Cerebellar cortex (tissue), 1 donor: ENCODE data around the gene CD4.
A peak's percentile ranks its signal among the peaks of the same experiment; 100 is the strongest.
"Not testable (repeated sequence)": the region's sequence is repeated elsewhere in the genome, so short reads cannot be mapped to it uniquely, and the experiment has no call there.

Source experiments
- DNase-seq: peaks from one replicate; pipeline ENCODE4 v3.0.0-alpha.2; 2015; ENCODE audit warnings: low spot score

CD4 gene

GRCh38 chr12:6788972-6789924 is at the start of gene CD4:
TSS of gene CD4 (plus strand) at chr12:6789528. CDS start at chr12:6800139, 10,611 bp downstream.
- DNase-seq: no peak

GRCh38 chr12:6742080-6742479 is 47.2 kb upstream of the CD4 start:
- not testable (repeated sequence) for DNase-seq

- DNase-seq: no peak
These were observed 46.5 kb upstream of the CD4 start for GRCh38 chr12:6742834-6743233.

DNA sequence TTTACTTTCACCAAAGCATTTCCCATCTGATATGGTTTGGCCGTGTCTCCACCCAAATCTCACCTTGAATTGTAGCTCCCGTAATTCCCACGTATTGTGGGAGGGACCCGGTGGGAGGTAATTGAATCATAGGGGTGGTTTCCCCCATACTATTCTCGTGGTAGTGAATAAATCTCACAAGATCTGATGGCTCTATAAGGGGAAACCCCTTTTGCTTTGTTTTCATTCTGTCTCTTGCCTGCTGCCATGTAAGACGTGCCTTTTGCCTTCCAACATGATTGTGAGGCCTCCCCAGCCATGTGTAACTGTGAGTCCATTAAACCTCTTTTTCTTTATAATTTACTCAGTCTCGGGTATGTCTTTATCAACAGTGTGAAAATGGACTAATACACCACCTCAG is 46.0 kb upstream of the CD4 start:
- not testable (repeated sequence) for DNase-seq

- no peak for DNase-seq
These were observed 43.4 kb upstream of the CD4 start for GRCh38 chr12:6745741-6746525.

GRCh38 chr12:6747216-6747615 is 42.1 kb upstream of the CD4 start:
- no peak for DNase-seq

DNA sequence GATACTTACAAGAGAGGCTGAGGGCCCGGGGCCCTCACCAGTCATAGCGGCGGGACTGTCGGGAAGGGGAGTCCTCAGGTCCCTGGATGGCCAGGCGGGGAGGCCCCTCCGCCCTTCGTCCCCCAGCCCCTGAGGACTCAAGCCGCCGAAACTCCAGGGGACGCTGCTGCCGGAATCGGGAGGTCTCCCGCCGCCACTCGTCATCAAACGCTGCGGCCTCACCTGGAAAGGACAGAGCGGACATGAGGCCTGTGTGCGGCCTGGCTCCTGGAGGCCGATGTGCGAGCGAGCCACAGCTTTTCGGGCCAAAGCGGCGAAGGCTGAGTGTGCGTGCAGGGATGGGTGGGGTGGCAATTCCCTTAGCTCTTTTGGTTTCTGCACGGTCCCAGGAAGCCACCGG is 40.6 kb upstream of the CD4 start:
- no peak for DNase-seq

- DNase-seq: no peak
These were observed 38.8 kb upstream of the CD4 start for GRCh38 chr12:6750506-6750905.

DNA sequence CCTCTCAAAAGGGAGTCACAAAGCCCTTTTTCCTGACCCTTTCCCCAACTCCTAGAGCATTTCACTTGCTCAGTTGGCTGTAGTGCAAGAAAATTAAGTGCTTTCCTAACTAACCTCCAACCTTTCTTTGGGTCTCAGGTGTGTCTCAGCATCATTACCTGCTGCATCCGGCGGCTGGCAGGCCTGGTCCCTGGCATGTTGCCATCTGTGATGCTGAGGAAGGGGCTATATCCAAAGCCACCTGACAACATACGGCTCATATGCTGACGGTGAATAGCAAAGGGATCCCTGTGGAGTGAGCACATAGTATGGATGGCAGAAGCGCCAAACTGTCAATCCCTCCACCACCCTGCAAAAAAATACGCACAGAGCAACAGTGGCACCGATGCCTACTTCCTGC is 37.6 kb upstream of the CD4 start:
- no peak for DNase-seq

GRCh38 chr12:6752167-6752920 is 37.0 kb upstream of the CD4 start:
- DNase-seq: peak; percentile 44

DNA sequence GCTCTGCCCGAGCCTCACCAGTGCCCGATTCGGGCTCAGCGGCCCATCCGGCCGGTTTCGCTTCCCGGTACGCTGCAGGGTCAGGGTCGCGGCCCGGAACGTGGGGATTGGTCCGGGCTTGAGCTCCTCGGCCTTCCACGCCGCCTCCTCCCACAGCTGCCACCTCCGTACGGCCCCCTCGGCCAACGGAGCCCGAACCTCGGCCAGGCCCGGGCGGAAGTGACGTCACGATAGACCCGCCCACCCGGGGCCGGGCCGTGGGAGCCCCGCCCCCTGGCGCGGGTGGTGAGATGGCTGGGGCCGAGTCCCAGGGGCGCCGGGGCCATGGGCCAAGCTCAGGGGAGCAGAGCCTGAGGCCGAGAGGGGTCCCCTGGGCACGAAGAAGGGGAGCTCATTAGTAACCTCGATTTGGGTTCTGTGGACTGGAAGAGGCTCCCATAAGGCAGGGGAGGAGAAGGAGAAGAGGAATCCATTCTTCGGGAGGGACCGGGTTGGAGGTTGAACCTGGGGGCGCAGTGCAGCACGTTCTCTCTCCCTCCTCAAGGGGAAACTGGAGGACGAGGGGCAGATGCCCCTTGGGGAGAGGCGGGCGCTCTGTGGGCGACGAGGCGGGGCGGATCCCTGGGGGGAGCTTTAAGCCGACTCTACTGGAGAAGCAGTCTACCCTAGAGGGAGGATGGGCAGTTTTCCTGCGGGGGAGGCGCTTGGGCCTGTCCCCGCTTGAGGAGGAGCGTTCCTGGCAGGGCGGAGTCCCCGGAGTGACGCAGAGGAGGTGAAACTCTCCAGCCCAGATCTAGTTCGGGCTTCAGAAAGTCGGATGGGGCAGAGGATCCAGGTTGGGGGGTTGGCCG is 36.2 kb upstream of the CD4 start, which contains the start of gene MLF2:
Gene MLF2 (minus strand): TSS at position 221 of the 851 bp plus-strand sequence. CDS start 807 bp downstream, outside the sequence.
- peak; percentile 99 for DNase-seq

DNA sequence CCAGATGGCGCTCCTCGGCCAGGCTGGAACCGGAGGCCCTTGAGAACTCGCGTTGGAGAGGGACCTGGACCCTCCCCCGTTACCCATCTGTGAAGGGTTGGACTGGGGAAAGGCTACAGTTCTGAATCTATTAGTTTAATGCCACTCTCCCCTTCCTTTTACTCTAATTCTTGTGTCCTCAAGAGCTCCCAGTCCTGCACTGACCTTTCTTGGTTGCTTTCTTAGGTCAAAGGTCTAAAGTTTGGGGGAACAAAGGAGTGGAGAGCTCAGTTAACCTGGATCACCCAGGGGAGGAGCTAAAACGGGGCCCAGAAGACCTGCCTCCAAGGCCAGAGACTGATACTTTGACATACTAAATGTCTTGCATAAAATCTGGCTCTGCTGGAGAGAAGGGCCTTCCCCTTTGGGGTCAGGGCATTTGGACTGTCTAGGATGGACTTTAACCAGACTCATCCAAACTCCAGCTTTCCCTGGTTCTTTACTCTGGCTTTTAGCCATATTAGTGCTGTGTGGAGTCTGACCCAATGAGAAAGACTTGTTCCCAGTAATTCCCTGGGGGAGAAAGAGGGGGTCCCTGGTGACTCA is 35.5 kb upstream of the CD4 start:
- no peak for DNase-seq

- no peak for DNase-seq
These were observed 34.9 kb upstream of the CD4 start for GRCh38 chr12:6754411-6754810.

GRCh38 chr12:6757028-6757690 is 32.2 kb upstream of the CD4 start:
- no peak for DNase-seq

- no peak for DNase-seq
These were observed 30.7 kb upstream of the CD4 start for GRCh38 chr12:6758506-6759095.

GRCh38 chr12:6759741-6760140 is 29.6 kb upstream of the CD4 start:
- DNase-seq: no peak

- DNase-seq: no peak
These were observed 25.9 kb upstream of the CD4 start for GRCh38 chr12:6763380-6763779.

DNA sequence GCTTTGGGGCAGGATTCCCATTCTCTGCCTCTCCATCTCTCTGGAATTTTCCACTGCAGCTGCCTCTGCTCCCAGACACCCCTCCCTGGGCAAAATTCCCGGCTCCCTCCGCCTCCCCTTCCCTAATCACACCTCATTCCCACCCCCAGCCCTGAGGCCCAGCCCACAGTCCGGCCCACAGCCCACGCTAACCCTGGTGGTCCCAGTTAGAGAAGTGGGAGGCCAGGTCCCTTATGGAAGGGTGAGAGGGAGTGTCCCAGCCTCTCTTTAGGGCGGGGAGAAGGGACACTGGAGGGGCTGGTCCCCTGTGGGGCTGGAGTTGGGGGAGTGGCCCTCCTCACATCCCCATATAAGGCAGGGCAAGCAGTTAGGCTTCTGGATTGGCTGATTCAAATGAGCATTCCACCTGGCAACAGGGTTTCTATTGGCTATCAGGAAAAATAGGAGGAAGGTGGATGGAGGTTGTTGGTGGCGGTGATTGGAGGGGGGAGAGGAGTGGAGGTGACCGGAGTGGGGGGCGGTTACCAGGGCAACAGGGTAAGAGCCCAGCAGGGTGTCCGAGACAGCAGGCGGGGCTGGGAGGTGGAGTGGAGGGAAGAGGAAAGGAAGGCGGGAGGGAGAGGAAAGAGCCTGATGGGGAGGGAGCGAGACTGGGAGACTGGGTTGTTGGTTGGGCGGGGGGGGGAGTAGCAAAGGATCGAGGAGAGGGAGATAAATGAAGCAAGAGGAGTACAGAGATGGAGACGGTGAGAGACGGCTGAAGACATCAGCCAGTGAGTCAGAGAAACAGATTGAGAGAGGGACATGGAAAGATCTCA is 25.1 kb upstream of the CD4 start:
- peak; percentile 100 for DNase-seq
